Erythroblast (primary cell): ENCODE results near the gene SMIM32.

Source experiments
- GATA1 ChIP-seq: IDR thresholded peaks from 2 replicates; pipeline ENCODE4 v1.6.1; 2011; ENCODE audit warnings: low read depth, mild to moderate bottlenecking, control low read depth, low read length, moderate library complexity
- POLR2A ChIP-seq: IDR thresholded peaks from 2 replicates; pipeline ENCODE4 v1.6.1; 2011; ENCODE audit warnings: mild to moderate bottlenecking, low read length

DNA sequence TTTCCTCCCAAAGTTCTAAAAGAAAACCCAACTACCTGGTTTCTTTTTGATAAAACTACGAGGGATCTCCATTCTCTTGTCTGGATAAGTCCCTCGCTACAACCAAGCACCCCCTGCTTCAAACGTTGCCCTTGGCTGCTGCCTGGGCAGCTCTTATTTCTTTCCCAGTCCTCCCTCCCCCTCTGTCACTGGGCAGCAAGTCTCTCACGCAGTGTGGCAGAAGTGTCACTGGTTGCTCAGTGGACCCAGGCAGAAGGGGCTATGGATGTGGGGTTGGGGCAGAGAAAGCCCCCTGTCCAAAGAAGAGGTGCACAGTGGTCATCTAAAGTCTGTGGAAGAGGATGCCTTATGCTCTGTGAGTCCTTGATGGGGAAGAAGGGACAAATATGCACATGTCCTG, 7.2 kb upstream of the SMIM32 start:
- no peak for TF ChIP-seq POLR2A
- TF ChIP-seq GATA1, result no peak
